H1 (cell line): ENCODE measurements around the gene KCNH4. TPM values are rescaled to one million over a fixed set of nuclear protein-coding genes. Genes with fewer than 3 reads are reported as not detected.

Experiments used
- CTCF ChIA-PET: fragments of 300-600 bp; sonication (Branson Sonifier 250); formaldehyde crosslinking; loops from one replicate; lab custom pipeline; 2021; ENCODE audit not compliant: partially characterized antibody; lab: Charles Lee
- POLR2A ChIA-PET: fragments of 300-600 bp; sonication (Branson Sonifier 250); formaldehyde crosslinking; loops from one replicate; lab custom pipeline; 2021; ENCODE audit warnings: inconsistent platforms; ENCODE audit not compliant: partially characterized antibody; lab: Charles Lee
- DNase-seq, 2 experiments: peaks; one replicate each; pipeline versions ENCODE4 v3.0.0 to v3.0.0-alpha.2; 2010 to 2022; ENCODE audit warnings: low spot score in 2 of 2, low read depth in 1 of 2, mixed read lengths in 1 of 2
- FAIRE-seq: peaks from 2 replicates; lab custom pipeline; 2011; peaks lifted over from hg19 to GRCh38; lab: Jason Lieb, UNC
- H2AFZ ChIP-seq: 2 replicates; pipeline ENCODE4 v1.8.1; 2012; ENCODE audit warnings: low read length, inconsistent platforms
- H2AK5ac ChIP-seq: 2 replicates; pipeline ENCODE4 v1.6.1; 2013; ENCODE audit warnings: low read depth, low read length
- H2BK120ac ChIP-seq: replicated peaks from 2 replicates; pipeline ENCODE3; 2013; ENCODE audit warnings: low read depth, low read length, inconsistent platforms
- H2BK12ac ChIP-seq: 2 replicates; pipeline ENCODE4 v1.6.1; 2013; ENCODE audit warnings: low read depth, low read length
- H2BK15ac ChIP-seq: 2 replicates; pipeline ENCODE4 v1.6.1; 2013; ENCODE audit warnings: low read length
- H2BK20ac ChIP-seq: 2 replicates; pipeline ENCODE4 v1.6.1; 2013; ENCODE audit warnings: low read length
- H2BK5ac ChIP-seq: 2 replicates; pipeline ENCODE4 v1.6.1; 2013; ENCODE audit warnings: low read depth, low read length
- H3K14ac ChIP-seq: 2 replicates; pipeline ENCODE4 v1.6.1; 2013; ENCODE audit warnings: inconsistent platforms; ENCODE audit not compliant: insufficient read length
- H3K18ac ChIP-seq: 2 replicates; pipeline ENCODE4 v1.6.1; 2013; ENCODE audit warnings: low read length; ENCODE audit errors: extremely low read depth
- H3K23ac ChIP-seq: 2 replicates; pipeline ENCODE4 v1.6.1; 2013; ENCODE audit warnings: inconsistent platforms; ENCODE audit not compliant: insufficient read length
- H3K23me2 ChIP-seq: 2 replicates; pipeline ENCODE4 v1.6.1; 2013; ENCODE audit warnings: low read depth, low read length
- H3K27ac ChIP-seq: 2 replicates; pipeline ENCODE4 v1.6.1; 2011; ENCODE audit warnings: low read depth, low read length, inconsistent platforms
- H3K27me3 ChIP-seq, 4 experiments: replicated peaks in 1 of 4; 1 replicate in 1 of 4; 2 replicates in 3 of 4; pipeline versions ENCODE4 v1.6.1 to v1.8.1; 2011 to 2013; ENCODE audit warnings: low read length in 3 of 4, mild to moderate bottlenecking in 3 of 4, inconsistent platforms in 2 of 4, mixed read lengths in 2 of 4, moderate library complexity in 1 of 4; ENCODE audit not compliant: control insufficient read depth in 3 of 4, insufficient read depth in 3 of 4; ENCODE audit errors: extremely low read depth in 1 of 4
- H3K36me3 ChIP-seq, 4 experiments: 2 replicates each; pipeline versions ENCODE4 v1.6.1 to v1.8.1; 2011 to 2013; ENCODE audit warnings: mild to moderate bottlenecking in 4 of 4, low read length in 3 of 4, moderate library complexity in 2 of 4, control low read depth in 1 of 4, inconsistent platforms in 1 of 4; ENCODE audit not compliant: insufficient read depth in 4 of 4, control insufficient read depth in 2 of 4
- H3K4ac ChIP-seq: replicated peaks from 2 replicates; pipeline ENCODE3; 2013; ENCODE audit warnings: low read length, low read depth, mixed read lengths, inconsistent platforms; ENCODE audit not compliant: insufficient read length
- H3K4me1 ChIP-seq, 4 experiments: replicated peaks in 1 of 4; 1 replicate in 1 of 4; 2 replicates in 3 of 4; pipeline versions ENCODE4 v1.6.1 to v1.8.1; 2011 to 2013; ENCODE audit warnings: low read length in 3 of 4, inconsistent platforms in 2 of 4, mixed read lengths in 1 of 4; ENCODE audit not compliant: insufficient read depth in 4 of 4, control insufficient read depth in 3 of 4
- H3K4me2 ChIP-seq, 2 experiments: 2 replicates each; pipeline versions ENCODE4 v1.6.1 to v1.8.1; 2011 to 2013; ENCODE audit warnings: low read depth in 2 of 2, low read length in 2 of 2, control low read depth in 1 of 2, inconsistent platforms in 1 of 2, mild to moderate bottlenecking in 1 of 2; ENCODE audit not compliant: insufficient read depth in 1 of 2
- H3K4me3 ChIP-seq, 4 experiments: fragments of 200-600, 300-600 bp in 1 of 4; sonication (generic), shearing (Covaris generic), sonication (Bioruptor Twin) in 1 of 4; 2 replicates each; pipeline versions ENCODE4 v1.5.1 to v1.8.1; 2011 to 2016; ENCODE audit warnings: low read length in 4 of 4, low read depth in 3 of 4, control low read depth in 2 of 4, inconsistent platforms in 2 of 4, mild to moderate bottlenecking in 2 of 4, mixed read lengths in 1 of 4, moderate library complexity in 1 of 4; ENCODE audit not compliant: insufficient read depth in 2 of 4; ENCODE audit errors: extremely low read depth in 1 of 4
- H3K56ac ChIP-seq: replicated peaks from 2 replicates; pipeline ENCODE3; 2013; ENCODE audit warnings: low read depth, mild to moderate bottlenecking, mixed read lengths, low read length, inconsistent platforms; ENCODE audit not compliant: insufficient read length
- H3K79me1 ChIP-seq: 2 replicates; pipeline ENCODE4 v1.6.1; 2013; ENCODE audit warnings: low read depth, low read length, control low read depth
- H3K79me2 ChIP-seq, 2 experiments: 2 replicates each; pipeline versions ENCODE4 v1.6.1 to v1.8.1; 2012 to 2013; ENCODE audit warnings: low read length in 2 of 2, mild to moderate bottlenecking in 2 of 2, inconsistent platforms in 1 of 2; ENCODE audit not compliant: insufficient read depth in 2 of 2, control insufficient read depth in 1 of 2
- H3K9ac ChIP-seq, 4 experiments: replicated peaks in 1 of 4; 1 replicate in 1 of 4; 2 replicates in 3 of 4; pipeline versions ENCODE4 v1.6.1 to v1.8.1; 2011 to 2013; ENCODE audit warnings: low read depth in 3 of 4, low read length in 3 of 4, control low read depth in 2 of 4, mild to moderate bottlenecking in 2 of 4, moderate library complexity in 2 of 4, inconsistent platforms in 1 of 4; ENCODE audit errors: extremely low read depth in 1 of 4
- H3K9me3 ChIP-seq, 2 experiments: 2 replicates each; pipeline versions ENCODE4 v1.6.1 to v1.8.1; 2012 to 2013; ENCODE audit warnings: mild to moderate bottlenecking in 2 of 2, moderate library complexity in 2 of 2, control low read depth in 1 of 2, inconsistent platforms in 1 of 2, low read depth in 1 of 2, low read length in 1 of 2, mixed read lengths in 1 of 2; ENCODE audit not compliant: insufficient read depth in 2 of 2
- H4K20me1 ChIP-seq, 2 experiments: replicated peaks in 1 of 2; 2 replicates each; pipeline versions ENCODE3 to v1.8.1; 2011 to 2013; ENCODE audit warnings: inconsistent platforms in 2 of 2, low read length in 2 of 2, mild to moderate bottlenecking in 1 of 2; ENCODE audit not compliant: insufficient read depth in 2 of 2, control insufficient read depth in 1 of 2
- H4K5ac ChIP-seq: 2 replicates; pipeline ENCODE4 v1.6.1; 2013; ENCODE audit warnings: low read length, low read depth, mixed read lengths, inconsistent platforms; ENCODE audit not compliant: insufficient read length
- H4K8ac ChIP-seq: 2 replicates; pipeline ENCODE4 v1.8.0; 2013; ENCODE audit warnings: mild to moderate bottlenecking, moderate library complexity, low read length, inconsistent platforms; ENCODE audit not compliant: insufficient read depth; ENCODE audit errors: extremely low read depth
- H4K91ac ChIP-seq: replicated peaks from 2 replicates; pipeline ENCODE3; 2013; ENCODE audit warnings: low read length, mixed read lengths, inconsistent platforms; ENCODE audit not compliant: insufficient read length
- ASH2L ChIP-seq: fragments of 200-600, 300-600 bp; sonication (generic); IDR thresholded peaks from one replicate; pipeline ENCODE4 v1.7.1; 2017; ENCODE audit warnings: low read length
- CHD2 ChIP-seq: IDR thresholded peaks from 2 replicates; pipeline ENCODE4 v1.6.1; 2012; ENCODE audit warnings: low read length, improper control_type of control experiment
- CTBP2 ChIP-seq: IDR thresholded peaks from 2 replicates; pipeline ENCODE4 v1.7.0; 2011; ENCODE audit warnings: borderline replicate concordance, mild to moderate bottlenecking, moderate library complexity, mixed read lengths, low read length; ENCODE audit not compliant: insufficient read depth, insufficient read length
- E2F6 ChIP-seq: IDR thresholded peaks from 2 replicates; pipeline ENCODE4 v1.6.1; 2012; ENCODE audit warnings: inconsistent platforms
- EGR1 ChIP-seq: IDR thresholded peaks from 2 replicates; pipeline ENCODE4 v1.6.1; 2011; ENCODE audit warnings: low read depth, low read length, borderline replicate concordance
- GABPA ChIP-seq: IDR thresholded peaks from 2 replicates; pipeline ENCODE4 v1.6.1; 2011; ENCODE audit warnings: mild to moderate bottlenecking, low read length, moderate library complexity, borderline replicate concordance; ENCODE audit not compliant: insufficient read depth
- SAP30 ChIP-seq: fragments of 300-600 bp; sonication (generic); IDR thresholded peaks from 2 replicates; pipeline ENCODE4 v1.7.1; 2012; ENCODE audit warnings: low read length, moderate library complexity, mild to moderate bottlenecking, inconsistent platforms; ENCODE audit not compliant: insufficient read depth, insufficient replicate concordance
- SIN3A ChIP-seq, 2 experiments: IDR thresholded peaks in 1 of 2; conservative IDR thresholded peaks in 1 of 2; 2 replicates each; pipeline ENCODE4 v1.6.1; 2011 to 2012; ENCODE audit warnings: low read length in 2 of 2, improper control_type of control experiment in 1 of 2, low read depth in 1 of 2, mild to moderate bottlenecking in 1 of 2
- SP2 ChIP-seq: IDR thresholded peaks from 2 replicates; pipeline ENCODE4 v1.6.1; 2012; ENCODE audit warnings: mild to moderate bottlenecking, low read length, inconsistent platforms
- SP4 ChIP-seq: IDR thresholded peaks from 2 replicates; pipeline ENCODE4 v1.6.1; 2012; ENCODE audit warnings: low read length, inconsistent platforms
- TEAD4 ChIP-seq: IDR thresholded peaks from 2 replicates; pipeline ENCODE4 v1.6.1; 2012; ENCODE audit warnings: low read depth, low read length, inconsistent platforms, mixed read lengths
- YY1 ChIP-seq: IDR thresholded peaks from 2 replicates; pipeline ENCODE4 v1.6.1; 2011; ENCODE audit warnings: low read depth, mild to moderate bottlenecking, low read length
- ZNF274 ChIP-seq: IDR thresholded peaks from 2 replicates; pipeline ENCODE4 v1.7.0; 2012; ENCODE audit warnings: low read length, borderline replicate concordance; ENCODE audit errors: extremely low read depth
- WGBS, 2 experiments: shearing (Covaris generic) in 1 of 2; methylation state at CpG; one replicate each; pipeline versions ENCODE4 v1.1.6 to v1.1.7; 2013 to 2015; ENCODE audit warnings: low lambda C conversion rate in 2 of 2, mixed read lengths in 2 of 2, inconsistent platforms in 1 of 2, low coverage in 1 of 2, missing lambda C conversion rate in 1 of 2; ENCODE audit not compliant: insufficient replicate concordance in 2 of 2, insufficient coverage in 1 of 2, insufficient read length in 1 of 2; ENCODE audit errors: extremely low coverage in 1 of 2, missing lambda C conversion rate in 1 of 2; 5-methylcytosine and 5-hydroxymethylcytosine counted together
- polyA plus RNA-seq, 7 experiments: library from polyadenylated mRNA; depleted of rRNA in 3 of 7; stranded (reverse) in 5 of 7; unstranded in 2 of 7; fragments of >200 nt in 5 of 7; fragments of 200-250 nt in 2 of 7; gene quantifications; 1 replicate in 5 of 7; 2 replicates in 1 of 7; 4 replicates in 1 of 7; pipeline versions ENCODE4 v1.2.1 to v1.2.3, GENCODE V29; 2011 to 2013; ENCODE audit warnings: missing spikeins in 2 of 7, mixed read lengths in 2 of 7
- total RNA-seq: library from RNA; stranded (reverse); fragmentation: NEBNext Ultra II Directional; extraction: Animal tissue kit (Norgen Biotek cat#: 25700); gene quantifications from 2 replicates; pipeline ENCODE4 v1.2.1, GENCODE V29; 2021

KCNH4 gene
- total and polyA plus RNA-seq, 2 of the 8 experiments (the other 6 are each of a cell fraction or from before 2014, with no cell fraction given), result 0.44 to 0.47 TPM

GRCh38 chr17:42125565-42125964, 55.4 kb downstream of the KCNH4 start:
- Histone ChIP-seq H3K36me3 (peaks cover 6 to 47% (median 25%) of the 10 kb centered on the region in 4 experiments), H4K5ac (no peak overlapping the region), H3K23ac (no peak overlapping the region), H2BK120ac (no peak overlapping the region), H3K14ac (no peak overlapping the region), H4K91ac (no peak overlapping the region), H2BK15ac (no peak overlapping the region), H3K4me3 (no peak overlapping the region), H4K20me1 (peaks cover 7 to 9% of the 10 kb centered on the region in 2 experiments), H3K79me1 (0 out of 2 replicates have a peak, but pooled peaks cover 2% of the 10 kb centered on the region), H3K4me2 (no peak overlapping the region), H3K9me3 (no peaks in the 10 kb centered on the region), H3K23me2 (peaks cover 8% of the 10 kb centered on the region), H3K4ac (no peak overlapping the region), H3K9ac (no peak overlapping the region), H3K18ac (no peak overlapping the region), H3K79me2 (no peaks in the 10 kb centered on the region), H3K27ac (no peak overlapping the region), H2BK20ac (no peak overlapping the region), H4K8ac (no peak overlapping the region; the same call in 1 of the 2 replicates), H2BK5ac (no peak overlapping the region), H3K56ac (no peak overlapping the region), H2BK12ac (no peak overlapping the region), H2AK5ac (no peak overlapping the region), H3K27me3 (no peaks in the 10 kb centered on the region; a peak in 2 of 7 replicates), H2AFZ (no peak overlapping the region), H3K4me1 (peaks cover 0 to 16% (median 12%) of the 10 kb centered on the region in 4 experiments; a peak in 6 of 7 replicates)
- POLR2A ChIA-PET, result no interaction called here
- CTCF ChIA-PET, result interaction anchor here (1.1 to 39.4 kb wide), 4 partner anchors 13 to 97 kb away, joined by 3 to 1084 read pairs (median 164); partner anchors contain the start of genes DNAJC7, NKIRAS2 and ZNF385C
- DNase-seq (no peak), FAIRE-seq (no peak)
- WGBS, 2 experiments, result 93% methylated on average over 11 of the region's 12 CpGs; no CpG with 5 or more reads in 1 of the 2 experiments
- TF ChIP-seq SP4, result no peak
- no peak for TF ChIP-seq SAP30
- TF ChIP-seq SP2, result no peak
- TF ChIP-seq SIN3A (conservative IDR thresholded peaks at IDR 0.05 in 1 of 2, IDR thresholded peaks at IDR 0.05 in 1 of 2; ENCODE audit: low read depth in 1 of 2, low read length in 2 of 2), result no peak
- TF ChIP-seq CHD2, result no peak
- TF ChIP-seq ASH2L, result no peak
- TF ChIP-seq ZNF274, result no peak
- no peak for TF ChIP-seq CTBP2
- no peak for TF ChIP-seq GABPA
- no peak for TF ChIP-seq TEAD4
- no peak for TF ChIP-seq EGR1
- TF ChIP-seq YY1, result no peak
- TF ChIP-seq E2F6, result no peak
